ENCODE measurements around the gene RUFY3.
"Not testable (repeated sequence)": the region's sequence is repeated elsewhere in the genome, so short reads cannot be mapped to it uniquely, and the experiment has no call there.

Gene RUFY3

GRCh38 chr4:70839589-70840093 lies 117.9 kb downstream of the RUFY3 start, which contains the start of gene GRSF1:
Gene GRSF1 (minus strand): TSS chr4:70839890. CDS start chr4:70839827, 63 bp downstream.
- DNase-seq (ENCODE audit: low spot score) (peak; percentile 99), FAIRE-seq (peak; percentile 40)

DNA sequence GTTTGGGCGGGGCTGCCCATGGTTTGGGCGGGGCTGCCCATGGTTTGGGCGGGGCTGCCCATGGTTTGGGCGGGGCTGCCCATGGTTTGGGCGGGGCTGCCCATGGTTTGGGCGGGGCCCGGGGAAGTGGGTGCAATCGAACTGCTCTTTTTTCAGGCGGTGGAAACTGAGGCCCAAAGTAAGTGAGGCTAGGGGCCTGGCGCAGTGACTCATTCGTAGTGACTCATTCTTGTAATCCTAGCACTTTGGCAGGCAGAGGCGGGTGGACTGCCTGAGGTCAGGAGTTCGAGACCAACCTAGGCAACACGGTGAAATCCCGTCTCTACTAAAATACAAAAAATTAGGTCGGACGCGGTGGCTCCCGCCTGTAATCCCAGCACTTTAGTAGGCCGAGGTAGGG lies 118.4 kb downstream of the RUFY3 start:
- peak; percentile 84 for DNase-seq (ENCODE audit: low spot score)
- FAIRE-seq, result peak; percentile 56

GRCh38 chr4:70840631-70841030 lies 118.9 kb downstream of the RUFY3 start:
- not testable (repeated sequence) for FAIRE-seq; DNase-seq (ENCODE audit: low spot score)

- no peak for DNase-seq (ENCODE audit: low spot score)
- no peak for FAIRE-seq
These were observed 119.4 kb downstream of the RUFY3 start for GRCh38 chr4:70841211-70841610.

- FAIRE-seq, result no peak
- DNase-seq (ENCODE audit: low spot score), result no peak
These were observed 120.2 kb downstream of the RUFY3 start for GRCh38 chr4:70841951-70842350.

DNA sequence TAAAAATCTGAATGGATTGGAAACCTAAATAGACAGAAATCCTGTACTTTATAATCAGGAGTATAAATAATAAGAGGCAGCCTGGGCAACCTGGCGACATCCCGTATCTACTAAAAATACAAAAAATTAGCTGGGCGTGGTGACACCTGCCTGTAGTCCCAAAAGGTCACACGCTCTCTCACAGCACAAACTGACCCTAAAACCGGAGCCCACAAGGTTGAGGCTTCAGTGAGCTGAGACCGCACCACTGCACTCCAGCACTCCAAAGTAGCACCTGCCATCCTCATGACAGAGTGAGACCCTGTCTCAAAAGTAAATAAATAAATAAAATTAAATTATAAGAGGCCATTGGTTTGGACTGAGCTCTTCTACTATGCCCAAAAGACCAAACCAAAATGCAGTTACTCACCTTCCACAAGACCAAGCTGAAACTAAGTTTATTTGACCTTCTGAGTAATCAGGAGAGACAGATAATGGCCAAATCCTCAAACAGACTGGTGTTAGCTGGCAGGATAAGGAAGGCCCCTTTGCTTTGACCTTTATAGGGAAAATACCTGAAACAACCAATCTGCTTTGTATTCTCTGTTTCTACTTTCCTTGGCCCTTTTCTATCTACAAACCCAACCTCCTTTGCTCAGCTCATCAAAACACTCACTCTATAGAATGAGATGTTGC lies 121.1 kb downstream of the RUFY3 start:
- DNase-seq (ENCODE audit: low spot score), result no peak
- FAIRE-seq, result no peak

DNA sequence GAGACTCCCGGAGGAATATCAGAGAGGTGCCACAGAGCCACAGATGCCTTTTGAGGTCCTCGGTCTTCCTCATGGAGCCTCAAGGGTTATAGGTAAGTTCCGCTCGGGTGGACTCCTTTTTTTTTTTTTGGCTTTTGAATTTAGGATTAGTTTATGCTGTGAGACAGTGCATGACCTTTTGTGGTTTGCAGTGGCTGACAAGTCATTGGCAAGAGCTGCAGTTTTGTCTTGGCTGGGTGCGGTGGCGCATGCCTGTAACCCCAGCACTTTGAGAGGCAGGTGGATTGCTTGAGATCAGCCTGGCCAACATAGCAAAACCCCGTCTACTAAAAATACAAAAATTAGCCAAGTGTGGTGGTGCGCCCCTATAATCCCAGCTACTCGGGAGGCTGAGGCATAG lies 122.4 kb downstream of the RUFY3 start:
- FAIRE-seq (no peak), DNase-seq (ENCODE audit: low spot score) (peak; percentile 4)

- FAIRE-seq (no peak), DNase-seq (ENCODE audit: low spot score) (no peak)
These were observed 127.5 kb downstream of the RUFY3 start for GRCh38 chr4:70849291-70849690.

DNA sequence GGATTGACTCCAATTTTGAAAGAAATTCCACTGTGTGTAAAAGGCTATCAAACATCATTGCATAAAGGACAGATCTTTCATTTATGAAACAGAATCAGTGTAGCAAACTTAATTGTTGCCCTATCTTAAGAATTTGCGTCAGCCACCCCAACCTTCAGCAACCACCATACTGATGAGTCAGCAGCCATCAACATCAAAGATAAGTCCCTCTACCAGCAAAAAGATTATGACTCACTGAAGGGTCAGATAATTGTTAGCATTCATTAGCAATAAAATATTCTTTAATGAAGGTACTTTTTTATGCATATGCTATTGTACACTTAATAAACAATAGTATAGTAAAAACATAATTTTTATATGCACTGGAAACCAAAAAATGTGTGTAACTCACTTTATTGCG lies 133.7 kb downstream of the RUFY3 start:
- FAIRE-seq (no peak), DNase-seq (ENCODE audit: low spot score) (no peak)
